MM.1S (cell line): ENCODE results near the gene CRTAC1.

ENCODE experiments used
- DNase-seq: peaks from one replicate; pipeline ENCODE4 v3.0.0-alpha.2; 2015
- H2AFZ ChIP-seq: fragments of 300-600 bp; sonication (generic); 2 replicates; pipeline ENCODE4 v1.6.0; 2016; ENCODE audit warnings: antibody characterized with exemption, low read length
- H3F3A ChIP-seq: fragments of 300-600 bp; sonication (generic); 2 replicates; pipeline ENCODE4 v1.6.1; 2016; ENCODE audit warnings: mild to moderate bottlenecking, antibody characterized with exemption, low read length, moderate library complexity, mixed read lengths; ENCODE audit not compliant: insufficient read depth
- H3K27ac ChIP-seq: fragments of 300-600 bp; sonication (generic); 2 replicates; pipeline ENCODE4 v1.5.1; 2016; ENCODE audit warnings: mild to moderate bottlenecking, low read length
- H3K27me3 ChIP-seq: fragments of 300-600 bp; sonication (generic); replicated peaks from 2 replicates; pipeline ENCODE4 v1.6.0; 2016; ENCODE audit warnings: low read length; ENCODE audit not compliant: insufficient read depth
- H3K36me3 ChIP-seq: fragments of 300-600 bp; sonication (generic); replicated peaks from 2 replicates; pipeline ENCODE4 v1.6.1; 2016; ENCODE audit warnings: mild to moderate bottlenecking, low read length, mixed read lengths; ENCODE audit not compliant: insufficient read depth
- H3K4me1 ChIP-seq: fragments of 300-600 bp; sonication (generic); 2 replicates; pipeline ENCODE4 v1.6.1; 2016; ENCODE audit warnings: low read length, mixed read lengths
- H3K4me2 ChIP-seq: fragments of 300-600 bp; sonication (generic); 2 replicates; pipeline ENCODE4 v1.6.0; 2016; ENCODE audit warnings: low read depth, low read length
- H3K4me3 ChIP-seq: fragments of 300-600 bp; sonication (generic); 2 replicates; pipeline ENCODE4 v1.5.1; 2016; ENCODE audit warnings: low read length, mixed read lengths
- H3K79me2 ChIP-seq: fragments of 300-600 bp; sonication (generic); 2 replicates; pipeline ENCODE4 v1.6.1; 2016; ENCODE audit warnings: mixed run types, low read length, mixed read lengths
- H3K9ac ChIP-seq: fragments of 300-600 bp; sonication (generic); 2 replicates; pipeline ENCODE4 v1.6.1; 2016; ENCODE audit warnings: low read length, mixed read lengths
- H3K9me2 ChIP-seq: fragments of 300-600 bp; sonication (generic); replicated peaks from 2 replicates; pipeline ENCODE4 v1.6.1; 2016; ENCODE audit warnings: mild to moderate bottlenecking, low read length, mixed read lengths; ENCODE audit not compliant: insufficient read depth
- H3K9me3 ChIP-seq: fragments of 300-600 bp; sonication (generic); replicated peaks from 2 replicates; pipeline ENCODE4 v1.6.1; 2016; ENCODE audit warnings: mild to moderate bottlenecking, low read length, mixed read lengths; ENCODE audit not compliant: insufficient read depth
- H4K20me1 ChIP-seq: fragments of 300-600 bp; sonication (generic); 2 replicates; pipeline ENCODE4 v1.6.1; 2016; ENCODE audit warnings: mild to moderate bottlenecking, low read length, moderate library complexity, mixed read lengths; ENCODE audit not compliant: insufficient read depth
- CTCF ChIP-seq: fragments of 300-600 bp; sonication (generic); IDR thresholded peaks from 2 replicates; pipeline ENCODE4 v1.5.1; 2016; ENCODE audit warnings: antibody characterized with exemption, low read length, mixed read lengths
- EZH2 ChIP-seq: fragments of 300-600 bp; sonication (generic); optimal IDR thresholded peaks from 2 replicates; pipeline ENCODE3; 2017; ENCODE audit warnings: low read depth, mild to moderate bottlenecking, antibody characterized with exemption, low read length, mixed read lengths
- EZH2phosphoT487 ChIP-seq: fragments of 300-600 bp; sonication (generic); IDR thresholded peaks from 2 replicates; pipeline ENCODE4 v1.6.1; 2018; ENCODE audit warnings: antibody characterized with exemption, low read length

CRTAC1 gene

DNA sequence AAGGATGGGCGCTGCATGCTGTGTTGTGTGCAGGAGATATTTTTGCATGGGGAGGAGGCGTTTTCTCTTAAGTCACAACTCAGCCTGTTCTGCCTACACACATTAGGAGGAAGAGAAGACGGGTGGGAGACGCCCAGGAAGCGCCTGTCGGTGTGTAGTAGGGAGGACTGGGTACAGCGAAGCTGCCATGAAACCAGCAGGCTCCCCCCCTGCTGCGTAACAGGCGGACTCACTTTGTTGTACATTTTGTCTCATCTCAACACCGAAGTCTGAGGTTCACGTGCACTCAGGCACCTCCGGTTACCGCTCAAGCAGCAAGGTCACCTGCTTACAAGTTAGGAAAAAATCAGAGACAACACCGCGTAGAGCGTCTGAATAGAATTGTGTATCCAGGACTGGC lies 56.3 kb downstream of the CRTAC1 start:
- Histone ChIP-seq H4K20me1 (no peaks in the 10 kb centered on the region), H3F3A (no peaks in the 10 kb centered on the region), H3K4me2 (no peak overlapping the region), H3K9me2 (no peaks in the 10 kb centered on the region), H2AFZ (no peak overlapping the region), H3K27ac (no peak overlapping the region), H3K27me3 (peaks cover 28% of the 10 kb centered on the region), H3K36me3 (no peaks in the 10 kb centered on the region), H3K4me3 (no peak overlapping the region), H3K9me3 (no peaks in the 10 kb centered on the region), H3K9ac (no peak overlapping the region), H3K79me2 (no peaks in the 10 kb centered on the region), H3K4me1 (no peaks in the 10 kb centered on the region)
- TF ChIP-seq EZH2phosphoT487, result no peak
- no peak for TF ChIP-seq CTCF
- TF ChIP-seq EZH2, result no peak
- DNase-seq, result no peak

GRCh38 chr10:97969538-97970079 lies 60.8 kb downstream of the CRTAC1 start:
- H3K4me3 ChIP-seq, result no peak overlapping the region
- no peaks in the 10 kb centered on the region for H3K9me2 ChIP-seq
- no peak for TF ChIP-seq EZH2phosphoT487
- no peak for TF ChIP-seq CTCF
- TF ChIP-seq EZH2, result no peak
- H3K9ac ChIP-seq, result no peak overlapping the region
- H3K4me2 ChIP-seq, result no peak overlapping the region
- H3K9me3 ChIP-seq, result no peaks in the 10 kb centered on the region
- H3K27ac ChIP-seq, result no peak overlapping the region
- no peaks in the 10 kb centered on the region for H3K79me2 ChIP-seq
- H4K20me1 ChIP-seq, result no peaks in the 10 kb centered on the region
- H3F3A ChIP-seq, result no peaks in the 10 kb centered on the region
- no peak overlapping the region for H2AFZ ChIP-seq
- H3K36me3 ChIP-seq, result no peaks in the 10 kb centered on the region
- DNase-seq, result no peak
- H3K4me1 ChIP-seq, result no peaks in the 10 kb centered on the region
- peaks cover 19% of the 10 kb centered on the region; the same call in 1 of the 2 replicates for H3K27me3 ChIP-seq

DNA sequence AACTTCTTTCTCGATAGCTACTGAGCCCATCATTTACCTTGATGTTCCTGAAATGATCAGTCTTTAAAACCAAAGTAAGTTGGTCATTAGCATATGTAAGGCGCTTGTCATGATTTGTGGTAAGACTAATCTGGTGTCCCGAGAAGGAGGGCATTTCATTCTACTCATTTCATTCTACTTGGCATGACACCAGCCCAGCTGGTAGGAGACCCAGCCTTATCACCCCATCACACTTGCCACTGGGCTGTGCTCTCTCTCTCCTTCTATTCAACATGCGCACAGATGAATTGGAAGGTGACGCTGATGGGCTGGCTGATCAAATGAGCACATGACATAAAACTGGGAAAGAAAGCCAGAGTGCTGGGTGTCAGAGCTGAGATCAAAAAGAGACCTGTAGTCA lies 65.7 kb downstream of the CRTAC1 start:
- Histone ChIP-seq H3K9ac (no peak overlapping the region), H3F3A (no peaks in the 10 kb centered on the region), H3K27ac (no peak overlapping the region), H3K4me2 (no peak overlapping the region), H3K79me2 (no peaks in the 10 kb centered on the region), H3K27me3 (0 out of 2 replicates have a peak, but pooled peaks cover 11% of the 10 kb centered on the region), H3K9me2 (no peaks in the 10 kb centered on the region), H3K9me3 (no peaks in the 10 kb centered on the region), H3K4me3 (no peak overlapping the region), H4K20me1 (no peaks in the 10 kb centered on the region), H3K4me1 (no peaks in the 10 kb centered on the region), H3K36me3 (no peaks in the 10 kb centered on the region), H2AFZ (no peak overlapping the region)
- DNase-seq, result no peak
- TF ChIP-seq CTCF (no peak), EZH2phosphoT487 (no peak), EZH2 (no peak)
